ENCODE data around the gene AGPAT1. TPM values are rescaled to one million over a fixed set of nuclear protein-coding genes. Genes with fewer than 3 reads are reported as not detected.

The AGPAT1 gene
- total RNA-seq, 1 experiment from 2014 or later, result 55.6 TPM

- H3K4me2 ChIP-seq (ENCODE audit: low read length), result no peak overlapping the region
- peaks cover 4 to 15% of the 10 kb centered on the region in 2 experiments; a peak in 3 of 4 replicates for H3K36me3 ChIP-seq (ENCODE audit: control insufficient read depth in 1 of 2, insufficient read depth in 2 of 2, low read length in 2 of 2)
- ChIA-PET CTCF (no interaction called here), POLR2A (no interaction called here), RAD21 (ENCODE audit: low non-redundant PET in 1 of 2, low total read pairs in 2 of 2, uncharacterized antibody in 2 of 2, unreplicated experiment in 2 of 2) (no interaction called here)
- no TSS peak for BruUV-seq (replicated peaks)
- H4K20me1 ChIP-seq (ENCODE audit: insufficient read depth), result no peaks in the 10 kb centered on the region
- H3K27ac ChIP-seq (ENCODE audit: low read depth, low read length), result no peak overlapping the region
- H3K4me1 ChIP-seq (ENCODE audit: control insufficient read depth in 1 of 2, insufficient read depth in 2 of 2, low read length in 2 of 2), result peaks cover 7 to 24% of the 10 kb centered on the region in 2 experiments
- TF ChIP-seq MAX (IDR thresholded peaks at IDR 0.05), result no peak
- no peak for TF ChIP-seq SIN3A (IDR thresholded peaks at IDR 0.05; ENCODE audit: low read depth)
- TF ChIP-seq FOSL1 (IDR thresholded peaks at IDR 0.05; ENCODE audit: low read depth), result no peak
- no peak for TF ChIP-seq JUND (IDR thresholded peaks at IDR 0.05)
- no peak overlapping the region for H3K9ac ChIP-seq (ENCODE audit: low read length)
- intact Hi-C loops (cut with micrococcal nuclease), result no loop called here
- peaks cover 17% of the 10 kb centered on the region for H3K79me2 ChIP-seq (ENCODE audit: insufficient read depth, low read length)
- H3K9me2 ChIP-seq (ENCODE audit: insufficient read depth), result no peaks in the 10 kb centered on the region
- no peak for DNase-seq (ENCODE audit: low read depth, low spot score)
- H3K4me3 ChIP-seq (replicated peaks in 1 of 2; ENCODE audit: low read depth in 1 of 2, low read length in 2 of 2), result no peak overlapping the region
- H3K27me3 ChIP-seq (ENCODE audit: insufficient read depth, low read length), result no peaks in the 10 kb centered on the region
- ATAC-seq, result no peak
- no peaks in the 10 kb centered on the region for H3K9me3 ChIP-seq (ENCODE audit: control insufficient read depth in 1 of 2, insufficient read depth in 1 of 2, low read depth in 1 of 2, low read length in 2 of 2)
- H2AFZ ChIP-seq (ENCODE audit: low read depth, low read length, poor library complexity, severe bottlenecking), result no peak overlapping the region
These were observed 4.7 kb downstream of the AGPAT1 start for GRCh38 chr6:32171234-32171633.

DNA sequence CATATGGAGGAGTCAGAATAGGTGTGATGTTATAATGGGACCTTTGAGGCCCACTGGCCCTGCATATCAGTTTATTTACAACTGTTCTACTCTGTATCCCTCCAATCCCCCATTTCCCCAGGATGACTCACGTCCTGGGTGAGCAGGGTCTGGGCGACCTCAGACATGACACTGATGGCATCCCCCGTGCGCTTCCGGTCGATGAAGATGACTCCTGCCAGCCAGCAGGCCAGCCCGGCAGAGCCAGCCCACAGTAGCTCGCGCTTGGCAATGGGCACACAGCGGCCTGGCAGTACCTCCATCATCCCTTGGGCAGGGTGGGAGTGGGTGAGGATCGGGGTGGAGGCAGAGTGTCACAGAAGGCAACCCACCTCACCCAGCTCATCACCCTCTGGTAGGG, 5.6 kb downstream of the AGPAT1 start:
- Histone ChIP-seq H3K27ac (ENCODE audit: low read depth, low read length) (no peak overlapping the region), H3K4me1 (ENCODE audit: control insufficient read depth in 1 of 2, insufficient read depth in 2 of 2, low read length in 2 of 2) (peaks cover 7 to 20% of the 10 kb centered on the region in 2 experiments), H4K20me1 (ENCODE audit: insufficient read depth) (no peaks in the 10 kb centered on the region), H3K79me2 (ENCODE audit: insufficient read depth, low read length) (peaks cover 12% of the 10 kb centered on the region), H3K36me3 (ENCODE audit: control insufficient read depth in 1 of 2, insufficient read depth in 2 of 2, low read length in 2 of 2) (peaks cover 4 to 15% of the 10 kb centered on the region in 2 experiments; a peak in 3 of 4 replicates), H3K27me3 (ENCODE audit: insufficient read depth, low read length) (no peaks in the 10 kb centered on the region), H3K9me3 (ENCODE audit: control insufficient read depth in 1 of 2, insufficient read depth in 1 of 2, low read depth in 1 of 2, low read length in 2 of 2) (no peaks in the 10 kb centered on the region), H3K9ac (ENCODE audit: low read length) (no peak overlapping the region), H3K4me2 (ENCODE audit: low read length) (no peak overlapping the region), H3K4me3 (replicated peaks in 1 of 2; ENCODE audit: low read depth in 1 of 2, low read length in 2 of 2) (no peak overlapping the region), H3K9me2 (ENCODE audit: insufficient read depth) (no peaks in the 10 kb centered on the region), H2AFZ (ENCODE audit: low read depth, low read length, poor library complexity, severe bottlenecking) (no peak overlapping the region)
- CTCF ChIA-PET, result no interaction called here
- POLR2A ChIA-PET, result no interaction called here
- intact Hi-C loops (cut with micrococcal nuclease), result no loop called here
- no peak for DNase-seq (ENCODE audit: low read depth, low spot score)
- BruUV-seq (replicated peaks), result no TSS peak
- RAD21 ChIA-PET (ENCODE audit: low non-redundant PET in 1 of 2, low total read pairs in 2 of 2, uncharacterized antibody in 2 of 2, unreplicated experiment in 2 of 2), result no interaction called here
- ATAC-seq, result no peak
- TF ChIP-seq CBX3 (IDR thresholded peaks at IDR 0.05; ENCODE audit: low read depth), result no peak
- TF ChIP-seq ELF1 (IDR thresholded peaks at IDR 0.05; ENCODE audit: borderline replicate concordance, low read depth), result no peak
- TF ChIP-seq POLR2AphosphoS5 (IDR thresholded peaks at IDR 0.05; ENCODE audit: low read depth, low read length), result no peak
- TF ChIP-seq, protein P1, sequence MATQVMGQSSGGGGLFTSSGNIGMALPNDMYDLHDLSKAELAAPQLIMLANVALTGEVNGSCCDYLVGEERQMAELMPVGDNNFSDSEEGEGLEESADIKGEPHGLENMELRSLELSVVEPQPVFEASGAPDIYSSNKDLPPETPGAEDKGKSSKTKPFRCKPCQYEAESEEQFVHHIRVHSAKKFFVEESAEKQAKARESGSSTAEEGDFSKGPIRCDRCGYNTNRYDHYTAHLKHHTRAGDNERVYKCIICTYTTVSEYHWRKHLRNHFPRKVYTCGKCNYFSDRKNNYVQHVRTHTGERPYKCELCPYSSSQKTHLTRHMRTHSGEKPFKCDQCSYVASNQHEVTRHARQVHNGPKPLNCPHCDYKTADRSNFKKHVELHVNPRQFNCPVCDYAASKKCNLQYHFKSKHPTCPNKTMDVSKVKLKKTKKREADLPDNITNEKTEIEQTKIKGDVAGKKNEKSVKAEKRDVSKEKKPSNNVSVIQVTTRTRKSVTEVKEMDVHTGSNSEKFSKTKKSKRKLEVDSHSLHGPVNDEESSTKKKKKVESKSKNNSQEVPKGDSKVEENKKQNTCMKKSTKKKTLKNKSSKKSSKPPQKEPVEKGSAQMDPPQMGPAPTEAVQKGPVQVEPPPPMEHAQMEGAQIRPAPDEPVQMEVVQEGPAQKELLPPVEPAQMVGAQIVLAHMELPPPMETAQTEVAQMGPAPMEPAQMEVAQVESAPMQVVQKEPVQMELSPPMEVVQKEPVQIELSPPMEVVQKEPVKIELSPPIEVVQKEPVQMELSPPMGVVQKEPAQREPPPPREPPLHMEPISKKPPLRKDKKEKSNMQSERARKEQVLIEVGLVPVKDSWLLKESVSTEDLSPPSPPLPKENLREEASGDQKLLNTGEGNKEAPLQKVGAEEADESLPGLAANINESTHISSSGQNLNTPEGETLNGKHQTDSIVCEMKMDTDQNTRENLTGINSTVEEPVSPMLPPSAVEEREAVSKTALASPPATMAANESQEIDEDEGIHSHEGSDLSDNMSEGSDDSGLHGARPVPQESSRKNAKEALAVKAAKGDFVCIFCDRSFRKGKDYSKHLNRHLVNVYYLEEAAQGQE (IDR thresholded peaks at IDR 0.05; ENCODE audit: low read depth), result no peak
- no peak for TF ChIP-seq TCF7L2 (IDR thresholded peaks at IDR 0.05; ENCODE audit: borderline replicate concordance, extremely low read depth, insufficient read depth, insufficient read length)
- TF ChIP-seq, protein P2, sequence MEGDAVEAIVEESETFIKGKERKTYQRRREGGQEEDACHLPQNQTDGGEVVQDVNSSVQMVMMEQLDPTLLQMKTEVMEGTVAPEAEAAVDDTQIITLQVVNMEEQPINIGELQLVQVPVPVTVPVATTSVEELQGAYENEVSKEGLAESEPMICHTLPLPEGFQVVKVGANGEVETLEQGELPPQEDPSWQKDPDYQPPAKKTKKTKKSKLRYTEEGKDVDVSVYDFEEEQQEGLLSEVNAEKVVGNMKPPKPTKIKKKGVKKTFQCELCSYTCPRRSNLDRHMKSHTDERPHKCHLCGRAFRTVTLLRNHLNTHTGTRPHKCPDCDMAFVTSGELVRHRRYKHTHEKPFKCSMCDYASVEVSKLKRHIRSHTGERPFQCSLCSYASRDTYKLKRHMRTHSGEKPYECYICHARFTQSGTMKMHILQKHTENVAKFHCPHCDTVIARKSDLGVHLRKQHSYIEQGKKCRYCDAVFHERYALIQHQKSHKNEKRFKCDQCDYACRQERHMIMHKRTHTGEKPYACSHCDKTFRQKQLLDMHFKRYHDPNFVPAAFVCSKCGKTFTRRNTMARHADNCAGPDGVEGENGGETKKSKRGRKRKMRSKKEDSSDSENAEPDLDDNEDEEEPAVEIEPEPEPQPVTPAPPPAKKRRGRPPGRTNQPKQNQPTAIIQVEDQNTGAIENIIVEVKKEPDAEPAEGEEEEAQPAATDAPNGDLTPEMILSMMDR (IDR thresholded peaks at IDR 0.05 in 2 of 3, conservative IDR thresholded peaks at IDR 0.05 in 1 of 3; ENCODE audit: borderline replicate concordance in 1 of 3, insufficient read depth in 1 of 3, low read depth in 2 of 3, low read length in 2 of 3), result no peak
- no peak for TF ChIP-seq ZFX (IDR thresholded peaks at IDR 0.05)
- TF ChIP-seq POLR2A (IDR thresholded peaks at IDR 0.05; ENCODE audit: borderline replicate concordance, extremely low read depth, insufficient read depth, insufficient read length), result no peak
- no peak for TF ChIP-seq ATF3 (IDR thresholded peaks at IDR 0.05)
- no peak for TF ChIP-seq FOSL1 (IDR thresholded peaks at IDR 0.05; ENCODE audit: low read depth)
- no peak for TF ChIP-seq ZNF274 (IDR thresholded peaks at IDR 0.05; ENCODE audit: low read depth, low read length)
- no peak for TF ChIP-seq YY1 (IDR thresholded peaks at IDR 0.05; ENCODE audit: extremely low read depth, insufficient replicate concordance, low read depth, low read length)
- no peak for TF ChIP-seq EZH2phosphoT487 (IDR thresholded peaks at IDR 0.05; ENCODE audit: borderline replicate concordance)
- TF ChIP-seq SRF (IDR thresholded peaks at IDR 0.05; ENCODE audit: low read depth), result no peak

Data from HCT116 (cell line).